ENCODE data around the gene ALOX5AP.
"Not testable (repeated sequence)": the region's sequence is repeated elsewhere in the genome, so short reads cannot be mapped to it uniquely, and the experiment has no call there.

The ALOX5AP gene

DNA sequence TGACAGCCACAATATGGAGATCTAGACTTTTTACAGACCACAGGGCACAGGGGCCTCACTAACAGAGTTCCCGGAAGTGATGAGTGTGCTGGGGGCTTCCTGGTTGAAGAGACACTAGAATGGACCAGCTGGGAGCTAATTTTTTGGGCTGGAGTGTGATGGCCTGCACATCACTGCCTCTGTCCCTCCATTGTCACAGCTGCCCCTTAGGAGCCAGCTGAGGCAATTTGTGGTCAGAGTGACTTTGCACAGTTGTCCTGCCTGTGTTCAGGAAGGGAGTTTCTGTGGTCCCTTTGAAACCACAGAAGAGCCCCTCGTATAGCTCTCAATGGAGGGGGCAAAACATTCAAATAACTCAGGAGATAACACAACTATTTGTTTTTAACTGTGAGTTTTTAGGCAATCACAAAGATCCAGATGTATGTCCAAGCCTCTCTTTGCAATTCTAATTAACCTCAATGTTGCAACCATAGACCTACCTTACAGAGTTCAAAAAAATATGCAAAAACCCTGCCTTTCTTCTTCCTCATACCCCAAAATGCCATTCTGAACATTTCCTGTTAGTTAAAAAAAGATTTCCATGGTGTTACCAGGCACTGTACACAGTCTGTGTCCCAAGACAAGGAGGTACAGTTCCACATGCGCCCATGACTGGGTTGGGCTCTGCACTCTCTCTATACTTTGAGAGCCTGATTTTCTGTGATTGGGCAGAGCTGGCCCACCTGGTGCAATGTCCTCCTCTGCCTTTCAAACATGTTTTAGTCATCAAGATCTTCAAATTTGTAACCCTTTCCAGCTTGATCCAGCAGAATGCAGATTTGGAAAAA lies 2.4 kb downstream of the ALOX5AP start:
- no peak for DNase-seq (ENCODE audit: extremely low read depth in 1 of 2, low read depth in 1 of 2)

GRCh38 chr13:30738526-30739236 lies 3.3 kb downstream of the ALOX5AP start:
- DNase-seq (ENCODE audit: extremely low read depth in 1 of 2, low read depth in 1 of 2) = no peak

DNA sequence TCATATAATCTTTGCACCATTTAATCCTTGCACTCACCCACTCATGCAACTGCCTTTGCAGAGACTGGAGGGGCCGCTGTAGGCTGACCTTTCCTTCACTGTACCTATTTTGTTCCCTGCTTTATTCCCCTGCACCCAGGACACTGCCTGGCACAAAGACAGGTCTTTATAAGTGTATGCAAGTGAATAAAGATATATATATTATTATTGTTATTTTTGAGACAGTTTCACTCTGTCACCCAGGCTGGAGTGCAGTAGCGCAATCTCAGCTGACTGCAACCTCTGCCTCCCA lies 3.8 kb downstream of the ALOX5AP start:
- no peak for DNase-seq (ENCODE audit: extremely low read depth in 1 of 2, low read depth in 1 of 2)

DNA sequence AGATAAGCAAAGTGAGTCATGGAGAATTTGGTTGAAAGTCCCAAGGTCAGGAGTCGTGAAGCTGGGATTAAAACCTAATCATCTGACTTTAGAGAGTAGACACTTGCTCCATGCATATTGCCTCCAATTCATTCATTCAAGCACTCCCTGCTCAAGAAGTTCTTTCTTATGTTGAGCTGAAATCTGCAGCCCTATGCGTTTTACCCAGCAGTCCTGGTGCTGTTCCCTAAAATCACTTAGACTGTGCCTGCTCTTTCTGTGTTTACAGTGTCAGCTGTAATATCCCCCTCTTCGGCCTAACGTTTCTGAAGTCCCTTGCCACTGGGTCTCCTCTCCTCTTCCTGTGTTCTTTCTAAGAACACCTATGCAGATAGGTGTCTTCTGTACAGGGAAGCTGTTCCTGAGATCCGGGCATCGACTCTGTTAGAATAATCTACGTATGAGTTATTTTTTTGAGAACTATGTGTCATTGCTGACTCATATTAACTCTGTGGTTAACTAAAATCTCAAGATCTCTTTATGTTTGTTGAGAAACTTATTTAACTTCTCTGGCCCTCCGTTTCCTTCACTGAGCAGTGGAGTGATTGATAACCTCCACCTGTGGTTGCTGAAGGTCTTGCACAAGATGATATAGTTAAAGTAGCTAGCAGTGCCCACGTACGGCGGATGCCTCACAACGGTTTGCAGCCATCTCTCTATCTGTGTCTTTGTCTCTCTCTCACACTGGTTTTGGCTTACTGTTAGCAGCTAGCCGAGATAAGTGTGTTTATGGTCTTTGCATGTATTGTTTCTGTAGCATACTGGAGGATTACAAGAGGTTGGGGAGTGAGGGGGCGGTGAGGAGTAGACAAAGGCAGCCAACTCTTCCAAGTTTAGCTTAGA lies 4.7 kb downstream of the ALOX5AP start:
- DNase-seq (ENCODE audit: extremely low read depth in 1 of 2, low read depth in 1 of 2) = peak; percentile 28 to 33

- no peak for DNase-seq (ENCODE audit: extremely low read depth in 1 of 2, low read depth in 1 of 2)
Observed at GRCh38 chr13:30742901-30743300, 7.6 kb downstream of the ALOX5AP start.

GRCh38 chr13:30743319-30744055 lies 8.1 kb downstream of the ALOX5AP start:
- no peak for DNase-seq (ENCODE audit: extremely low read depth in 1 of 2, low read depth in 1 of 2)

GRCh38 chr13:30744056-30744680 lies 8.8 kb downstream of the ALOX5AP start:
- peak; percentile 64 to 75 for DNase-seq (ENCODE audit: extremely low read depth in 1 of 2, low read depth in 1 of 2)

DNA sequence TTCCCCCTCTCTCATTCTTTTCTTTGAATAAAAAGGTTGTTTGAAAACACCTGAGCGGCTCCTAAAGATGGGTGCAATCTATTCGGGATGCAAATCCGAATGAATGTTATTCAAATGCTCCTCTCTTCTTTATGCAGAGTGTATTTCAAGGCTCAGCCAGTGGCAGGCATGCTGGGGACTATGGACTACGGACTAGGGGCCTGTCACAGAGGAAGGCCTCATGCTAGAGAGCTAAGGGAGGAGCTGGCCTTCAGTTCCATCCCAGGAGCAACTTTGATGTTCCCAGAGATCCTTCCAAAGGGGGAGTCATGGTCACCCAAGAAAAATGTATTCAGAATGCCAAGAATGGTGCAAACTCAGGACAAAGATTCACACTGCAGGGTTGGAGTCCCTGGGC lies 9.3 kb downstream of the ALOX5AP start:
- no peak for DNase-seq (ENCODE audit: extremely low read depth in 1 of 2, low read depth in 1 of 2)

GRCh38 chr13:30745906-30746686 lies 10.8 kb downstream of the ALOX5AP start:
- DNase-seq (ENCODE audit: extremely low read depth in 1 of 2, low read depth in 1 of 2) = no peak

DNA sequence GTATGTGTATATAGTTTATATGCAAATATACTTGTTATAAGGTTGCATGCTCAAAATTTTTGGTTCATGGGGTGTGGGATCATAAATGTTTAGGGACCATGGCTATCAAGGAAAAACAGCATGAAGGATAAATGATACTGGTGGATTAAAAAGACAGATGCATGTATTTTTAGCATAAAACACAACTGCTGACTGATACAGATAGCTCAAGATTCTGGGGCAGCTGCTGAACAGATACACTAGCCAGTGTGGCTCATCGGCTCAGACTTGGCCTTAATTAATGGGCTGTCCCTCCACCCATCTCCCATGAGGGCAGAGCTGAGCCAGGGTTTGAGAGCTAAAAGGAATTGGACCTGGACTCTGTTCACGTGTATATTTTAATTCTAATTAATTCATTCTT lies 11.4 kb downstream of the ALOX5AP start:
- DNase-seq (ENCODE audit: extremely low read depth in 1 of 2, low read depth in 1 of 2) = no peak

DNA sequence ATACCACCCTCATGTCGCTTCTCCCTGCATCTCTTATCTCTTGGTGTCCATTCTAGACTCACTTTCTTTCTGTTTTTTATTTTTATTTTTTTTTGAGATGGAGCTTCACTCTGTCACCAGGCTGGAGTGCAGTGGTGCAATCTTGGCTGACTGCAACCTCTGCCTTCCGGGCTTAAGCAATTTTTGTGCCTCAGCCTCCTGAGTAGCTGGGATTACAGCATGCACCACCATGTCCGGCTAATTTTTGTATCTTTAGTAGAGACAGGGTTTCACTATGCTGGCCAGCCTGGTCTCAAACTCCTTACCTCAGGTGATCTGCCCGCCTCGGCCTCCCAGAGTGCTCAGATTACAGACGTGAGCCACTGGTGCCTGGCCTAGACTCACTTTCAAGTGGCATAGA lies 12.5 kb downstream of the ALOX5AP start:
- DNase-seq (ENCODE audit: extremely low read depth in 1 of 2, low read depth in 1 of 2) = not testable (repeated sequence)

GRCh38 chr13:30748717-30749116 lies 13.4 kb downstream of the ALOX5AP start:
- DNase-seq (ENCODE audit: extremely low read depth in 1 of 2, low read depth in 1 of 2) = no peak

DNA sequence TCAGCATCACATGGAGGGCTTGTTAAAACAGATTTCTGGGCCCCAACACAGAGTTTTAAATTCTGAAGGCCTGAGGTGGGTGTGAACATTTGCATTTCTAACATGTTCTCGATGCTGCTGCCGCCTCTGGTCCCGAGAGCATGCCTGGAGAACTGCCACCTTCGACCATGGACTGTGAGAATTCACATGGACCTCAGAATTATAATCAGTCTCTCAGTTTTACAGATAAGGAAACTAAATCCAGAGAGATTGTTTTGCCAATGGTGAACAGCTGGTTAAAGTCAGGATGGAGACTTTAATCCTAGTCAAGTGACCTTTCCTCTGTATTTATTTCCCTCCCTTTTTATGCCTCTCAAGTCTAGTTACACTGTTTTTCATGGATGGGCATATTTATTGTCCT lies 14.7 kb downstream of the ALOX5AP start:
- DNase-seq (ENCODE audit: extremely low read depth in 1 of 2, low read depth in 1 of 2) = no peak

DNA sequence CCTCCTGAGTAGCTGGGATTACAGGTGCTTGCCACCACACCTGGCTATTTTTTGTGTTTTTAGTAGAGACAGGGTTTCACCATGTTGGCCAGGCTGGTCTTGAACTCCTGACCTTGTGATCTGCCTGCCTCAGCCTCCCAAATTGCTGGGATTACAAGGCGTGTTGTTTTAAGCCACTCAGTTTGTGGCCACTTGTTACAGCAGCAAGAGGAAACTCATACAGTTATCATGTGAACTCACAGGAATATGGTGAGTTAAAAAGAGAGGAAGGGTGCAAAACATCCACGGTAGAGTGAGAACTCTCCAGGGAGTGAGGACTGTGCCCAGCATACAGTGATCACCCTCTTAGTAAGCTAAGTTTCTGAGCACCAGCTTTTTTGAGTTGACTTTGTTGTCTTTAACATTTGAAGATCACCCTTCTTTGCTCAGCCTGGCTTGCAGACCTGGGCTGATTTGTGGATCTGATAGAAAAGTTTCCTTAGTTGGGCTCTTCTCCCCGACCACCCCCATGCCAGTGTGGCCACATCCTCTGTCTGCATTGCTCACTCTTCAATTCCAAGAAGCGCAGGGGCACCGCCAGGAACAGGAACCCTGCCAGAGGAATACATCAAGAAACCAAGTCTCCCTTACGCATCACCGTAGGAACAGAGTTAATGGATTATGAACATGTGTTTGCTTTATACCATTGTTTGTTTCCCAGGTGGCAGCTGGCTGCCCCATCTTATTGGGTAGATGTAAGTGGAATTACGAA lies 16.0 kb downstream of the ALOX5AP start:
- DNase-seq (ENCODE audit: extremely low read depth in 1 of 2, low read depth in 1 of 2) = no peak

GRCh38 chr13:30752201-30752797 lies 17.0 kb downstream of the ALOX5AP start:
- DNase-seq (ENCODE audit: extremely low read depth in 1 of 2, low read depth in 1 of 2) = no peak

GRCh38 chr13:30753030-30753616 lies 17.8 kb downstream of the ALOX5AP start:
- DNase-seq (ENCODE audit: extremely low read depth in 1 of 2, low read depth in 1 of 2) = no peak

- DNase-seq (ENCODE audit: extremely low read depth in 1 of 2, low read depth in 1 of 2) = no peak
Observed at GRCh38 chr13:30755678-30756077, 20.3 kb downstream of the ALOX5AP start.
